ENCODE data around the gene YARS1. TPM values are rescaled to one million over a fixed set of nuclear protein-coding genes. Genes with fewer than 3 reads are reported as not detected.
A peak's percentile ranks its signal among the peaks of the same experiment; 100 is the strongest.

The YARS1 gene
- total RNA-seq, 2 donors from 2014 or later, result 74.2 to 85.5 TPM

DNA sequence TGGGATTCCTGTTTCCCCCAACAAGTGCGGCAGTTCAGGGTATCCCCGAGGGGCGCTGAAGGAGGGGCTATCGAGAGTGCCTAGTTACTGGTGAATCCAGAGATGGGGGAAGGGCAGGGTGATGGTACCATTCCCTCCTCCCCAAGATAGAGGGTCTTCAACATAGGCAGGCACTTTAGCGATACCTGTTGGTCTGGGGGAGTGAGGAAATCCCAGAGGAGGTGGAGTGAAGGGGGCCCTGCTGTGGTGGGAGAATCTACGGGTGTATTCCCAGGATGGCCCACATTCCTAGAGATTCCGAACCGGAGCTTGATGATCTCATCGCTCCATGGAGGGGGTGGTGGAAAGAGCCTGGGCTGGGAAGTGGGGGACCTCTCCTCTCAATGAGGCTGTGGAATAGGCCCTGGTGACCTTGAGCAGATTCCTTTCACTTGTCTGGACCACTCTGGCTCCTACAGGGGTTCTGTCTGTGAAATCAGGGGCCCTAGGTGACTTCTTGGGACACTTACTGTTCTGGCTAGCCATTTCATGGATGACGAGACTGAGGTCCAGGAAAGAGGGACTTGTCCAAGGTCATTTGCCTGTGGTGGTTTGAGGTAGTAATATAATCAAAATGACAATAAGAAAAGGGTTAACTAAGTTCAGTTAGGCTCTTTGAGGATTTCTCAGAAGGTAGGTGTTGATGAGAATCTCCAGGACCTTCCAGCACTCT lies 61.9 kb downstream of the YARS1 start:
- intact Hi-C loops (cut with DNase I), result loop anchor here in 1 of 2 donors (5.0 kb wide), 1 partner anchor 38 kb away; no protein-coding TSS in a partner anchor
- DNase-seq (ENCODE audit: low spot score), result no peak

- DNase-seq (ENCODE audit: low spot score), result no peak
- intact Hi-C loops (cut with DNase I), result loop anchor here in 1 of 2 donors (5.0 kb wide), 1 partner anchor 37 kb away; no protein-coding TSS in a partner anchor
Observed at GRCh38 chr1:32754317-32755097, 62.7 kb downstream of the YARS1 start.

- intact Hi-C loops (cut with DNase I), result no loop called here
- DNase-seq (ENCODE audit: low spot score), result peak; percentile 88
Observed at GRCh38 chr1:32753532-32754316, 63.4 kb downstream of the YARS1 start.

- no peak for DNase-seq (ENCODE audit: low spot score)
- intact Hi-C loops (cut with DNase I), result no loop called here
Observed at GRCh38 chr1:32749771-32750170, 67.4 kb downstream of the YARS1 start.

GRCh38 chr1:32749332-32749731 lies 67.8 kb downstream of the YARS1 start:
- intact Hi-C loops (cut with DNase I), result no loop called here
- no peak for DNase-seq (ENCODE audit: low spot score)

DNA sequence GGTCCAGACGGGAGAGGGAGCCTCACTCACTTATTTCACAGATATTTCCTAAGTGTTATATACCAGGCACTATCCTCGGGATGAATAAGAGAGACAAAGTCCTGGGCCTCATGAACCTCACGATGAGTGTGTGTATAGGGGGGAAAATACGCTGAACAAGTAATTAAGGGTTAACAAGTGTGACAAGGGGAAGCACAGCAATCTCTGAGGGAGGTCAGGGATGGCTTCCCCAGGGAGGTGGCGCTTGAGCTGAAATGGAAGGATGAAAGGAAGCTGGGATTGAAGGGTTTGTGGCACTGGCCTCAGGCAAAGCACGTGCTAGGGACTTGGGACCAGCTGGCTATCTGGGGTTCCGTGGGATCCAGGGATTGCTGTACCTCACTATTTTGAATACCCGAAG lies 68.2 kb downstream of the YARS1 start:
- DNase-seq (ENCODE audit: low spot score), result no peak

GRCh38 chr1:32748348-32748747 lies 68.8 kb downstream of the YARS1 start:
- intact Hi-C loops (cut with DNase I), result no loop called here
- no peak for DNase-seq (ENCODE audit: low spot score)

More for the DNA sequence above, 68.2 kb downstream of the YARS1 start:
- intact Hi-C loops (cut with DNase I), result no loop called here

- DNase-seq (ENCODE audit: low spot score), result no peak
Observed at GRCh38 chr1:32746130-32746529, 71.0 kb downstream of the YARS1 start.

GRCh38 chr1:32744071-32744425 lies 73.1 kb downstream of the YARS1 start:
- no peak for DNase-seq (ENCODE audit: low spot score)
- intact Hi-C loops (cut with DNase I), result no loop called here

More at GRCh38 chr1:32746130-32746529, 71.0 kb downstream of the YARS1 start:
- intact Hi-C loops (cut with DNase I), result no loop called here

- DNase-seq (ENCODE audit: low spot score), result no peak
Observed at GRCh38 chr1:32743380-32744070, 73.6 kb downstream of the YARS1 start.

DNA sequence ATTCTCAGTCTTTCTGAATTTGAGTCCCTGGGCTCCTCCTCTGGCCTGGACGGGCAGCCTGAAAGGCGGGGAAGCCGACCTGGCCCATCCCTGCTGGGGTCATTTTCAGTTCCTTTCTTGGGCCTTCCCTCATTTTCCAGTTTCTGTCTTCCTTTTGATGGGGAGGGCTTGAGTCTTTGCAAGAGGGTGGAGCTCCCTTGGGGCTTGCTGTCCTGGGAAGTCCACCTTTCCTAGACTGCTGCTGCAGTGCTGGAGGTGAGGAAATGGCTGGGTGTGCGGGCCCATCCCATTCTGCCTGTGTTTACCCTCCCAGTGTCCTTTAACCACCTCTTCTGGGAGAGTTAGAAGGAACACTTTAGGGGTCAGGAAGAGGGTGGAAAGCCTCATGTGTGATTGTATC lies 74.2 kb downstream of the YARS1 start:
- intact Hi-C loops (cut with DNase I), result no loop called here
- no peak for DNase-seq (ENCODE audit: low spot score)

More at GRCh38 chr1:32743380-32744070, 73.6 kb downstream of the YARS1 start:
- intact Hi-C loops (cut with DNase I), result no loop called here

DNA sequence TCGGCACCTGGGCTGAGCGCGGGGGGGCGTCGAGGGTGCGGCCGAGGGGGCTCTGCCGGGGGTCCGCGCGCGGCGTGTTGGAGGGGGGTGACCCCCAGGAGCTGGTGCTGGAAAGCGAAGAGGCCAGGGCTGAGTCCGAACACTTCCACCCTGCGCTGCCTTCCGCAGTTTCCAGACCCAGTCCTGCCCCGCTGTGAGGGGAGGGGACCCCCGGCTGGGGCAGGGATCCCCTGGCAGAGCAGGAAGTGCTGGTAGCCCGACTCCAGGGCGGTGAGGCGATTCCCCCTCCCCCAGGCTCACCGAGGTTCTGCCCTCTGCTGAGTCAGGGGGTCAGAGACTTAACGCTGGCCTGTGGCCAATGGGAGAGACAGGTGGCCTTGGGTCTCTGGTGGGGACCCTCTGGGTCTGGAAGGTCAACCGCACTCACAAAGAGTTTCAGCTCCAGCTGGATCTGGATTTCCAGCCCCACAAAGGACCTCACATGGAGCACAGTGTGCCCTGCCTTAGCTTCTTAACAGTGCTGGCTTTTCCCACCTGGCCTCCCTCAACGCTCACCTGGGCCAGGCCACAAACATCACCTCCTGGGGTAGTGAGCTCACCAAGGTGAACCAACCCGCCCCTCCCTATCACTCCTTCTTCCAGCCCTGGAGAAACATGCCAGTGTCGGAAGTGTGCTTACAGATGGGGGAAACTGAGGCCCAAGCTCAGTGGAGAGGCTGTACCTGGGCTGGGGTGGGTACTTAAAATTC lies 74.8 kb downstream of the YARS1 start:
- intact Hi-C loops (cut with DNase I), result no loop called here
- DNase-seq (ENCODE audit: low spot score), result no peak

GRCh38 chr1:32741413-32742198 lies 75.6 kb downstream of the YARS1 start:
- no peak for DNase-seq (ENCODE audit: low spot score)
- intact Hi-C loops (cut with DNase I), result no loop called here

DNA sequence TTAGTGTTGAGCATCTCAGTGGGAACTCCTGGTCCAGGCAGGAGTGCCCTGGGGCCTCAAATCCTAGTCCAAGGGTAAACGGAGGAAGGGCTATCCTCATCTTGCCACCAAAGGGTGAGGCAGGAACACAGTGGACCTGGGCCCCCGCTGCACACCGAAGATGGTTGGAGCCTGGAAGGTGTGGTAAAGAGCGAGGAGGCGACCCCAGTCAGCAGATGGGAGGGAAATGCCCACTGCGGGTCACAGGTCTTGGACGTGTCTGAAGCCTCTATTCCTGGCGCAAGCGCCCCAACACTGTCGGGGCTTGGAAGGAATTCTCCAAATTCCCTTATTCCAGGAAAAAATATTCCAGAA lies 76.1 kb downstream of the YARS1 start:
- DNase-seq (ENCODE audit: low spot score), result no peak
- intact Hi-C loops (cut with DNase I), result no loop called here

DNA sequence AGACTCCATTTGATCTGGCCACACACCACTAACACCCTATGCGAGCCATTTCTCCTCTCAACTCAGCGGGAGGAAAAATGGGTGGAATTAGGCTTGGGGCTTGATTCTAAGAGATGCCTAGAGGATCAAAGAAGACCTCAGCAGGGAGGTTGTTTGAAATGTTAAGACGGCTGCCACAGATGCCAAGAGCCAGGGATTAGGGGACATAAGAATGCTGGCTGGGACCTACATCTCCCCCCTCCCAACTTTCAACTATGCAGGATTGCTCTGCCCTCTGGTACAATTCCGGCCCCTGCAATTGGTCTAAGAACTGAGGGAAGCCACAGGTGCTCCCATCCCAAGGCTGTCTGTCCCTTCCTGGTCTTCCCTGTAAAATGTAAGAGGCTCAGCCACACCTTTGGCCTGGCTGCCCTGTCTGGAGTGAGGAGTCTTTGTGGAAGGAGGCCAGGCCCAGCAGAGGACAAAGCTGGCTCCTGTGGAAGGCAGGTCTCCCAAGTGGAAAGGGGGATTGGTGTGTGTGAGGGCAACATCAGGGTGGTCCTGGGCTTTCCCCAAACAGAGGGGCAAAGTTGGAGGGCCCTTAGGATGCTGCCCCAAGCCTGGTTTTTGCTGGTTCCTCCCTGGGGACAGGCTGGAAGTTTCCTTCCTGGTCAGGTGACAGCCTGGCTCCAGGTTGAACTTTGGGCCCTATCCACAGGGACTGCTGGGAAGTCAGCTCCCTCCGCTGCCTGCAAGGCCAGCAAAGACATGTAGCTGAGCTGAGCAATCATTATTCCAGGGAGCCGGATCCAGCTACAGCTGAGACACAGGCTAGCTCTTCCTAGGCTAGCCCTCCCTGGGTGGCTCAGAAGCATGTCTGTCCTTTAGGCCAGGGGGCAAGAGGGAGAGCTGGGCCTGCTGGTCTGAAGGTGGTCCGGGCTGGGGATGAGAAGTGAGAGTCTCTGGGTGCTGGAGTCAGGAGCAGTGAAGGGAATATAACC lies 80.1 kb downstream of the YARS1 start:
- intact Hi-C loops (cut with DNase I), result no loop called here
- no peak for DNase-seq (ENCODE audit: low spot score)

GRCh38 chr1:32733582-32734321 lies 83.4 kb downstream of the YARS1 start:
- intact Hi-C loops (cut with DNase I), result no loop called here
- no peak for DNase-seq (ENCODE audit: low spot score)

Measured in posterior vena cava (tissue), 2 donors.